ENCODE results near the gene PDXP.

DNA sequence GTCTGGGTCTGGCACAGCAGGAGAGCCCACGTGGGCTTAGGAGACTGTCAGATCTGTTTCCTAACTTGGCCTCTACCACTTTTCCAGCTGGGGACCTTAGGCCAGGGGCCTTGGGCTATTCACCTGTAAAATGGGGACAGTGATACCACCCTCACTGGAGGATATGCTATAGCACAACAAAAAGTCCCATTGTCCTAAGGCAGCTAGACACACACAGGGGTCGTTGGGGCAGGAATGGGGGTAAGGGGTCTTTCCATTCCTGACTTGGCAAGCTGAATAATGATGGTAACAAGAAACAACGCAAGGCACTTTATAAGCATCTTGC is 21.6 kb upstream of the PDXP start:
- TF ChIP-seq, protein P1, sequence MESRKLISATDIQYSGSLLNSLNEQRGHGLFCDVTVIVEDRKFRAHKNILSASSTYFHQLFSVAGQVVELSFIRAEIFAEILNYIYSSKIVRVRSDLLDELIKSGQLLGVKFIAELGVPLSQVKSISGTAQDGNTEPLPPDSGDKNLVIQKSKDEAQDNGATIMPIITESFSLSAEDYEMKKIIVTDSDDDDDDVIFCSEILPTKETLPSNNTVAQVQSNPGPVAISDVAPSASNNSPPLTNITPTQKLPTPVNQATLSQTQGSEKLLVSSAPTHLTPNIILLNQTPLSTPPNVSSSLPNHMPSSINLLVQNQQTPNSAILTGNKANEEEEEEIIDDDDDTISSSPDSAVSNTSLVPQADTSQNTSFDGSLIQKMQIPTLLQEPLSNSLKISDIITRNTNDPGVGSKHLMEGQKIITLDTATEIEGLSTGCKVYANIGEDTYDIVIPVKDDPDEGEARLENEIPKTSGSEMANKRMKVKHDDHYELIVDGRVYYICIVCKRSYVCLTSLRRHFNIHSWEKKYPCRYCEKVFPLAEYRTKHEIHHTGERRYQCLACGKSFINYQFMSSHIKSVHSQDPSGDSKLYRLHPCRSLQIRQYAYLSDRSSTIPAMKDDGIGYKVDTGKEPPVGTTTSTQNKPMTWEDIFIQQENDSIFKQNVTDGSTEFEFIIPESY (IDR thresholded peaks at IDR 0.05) = no peak
- TF ChIP-seq, protein P2, sequence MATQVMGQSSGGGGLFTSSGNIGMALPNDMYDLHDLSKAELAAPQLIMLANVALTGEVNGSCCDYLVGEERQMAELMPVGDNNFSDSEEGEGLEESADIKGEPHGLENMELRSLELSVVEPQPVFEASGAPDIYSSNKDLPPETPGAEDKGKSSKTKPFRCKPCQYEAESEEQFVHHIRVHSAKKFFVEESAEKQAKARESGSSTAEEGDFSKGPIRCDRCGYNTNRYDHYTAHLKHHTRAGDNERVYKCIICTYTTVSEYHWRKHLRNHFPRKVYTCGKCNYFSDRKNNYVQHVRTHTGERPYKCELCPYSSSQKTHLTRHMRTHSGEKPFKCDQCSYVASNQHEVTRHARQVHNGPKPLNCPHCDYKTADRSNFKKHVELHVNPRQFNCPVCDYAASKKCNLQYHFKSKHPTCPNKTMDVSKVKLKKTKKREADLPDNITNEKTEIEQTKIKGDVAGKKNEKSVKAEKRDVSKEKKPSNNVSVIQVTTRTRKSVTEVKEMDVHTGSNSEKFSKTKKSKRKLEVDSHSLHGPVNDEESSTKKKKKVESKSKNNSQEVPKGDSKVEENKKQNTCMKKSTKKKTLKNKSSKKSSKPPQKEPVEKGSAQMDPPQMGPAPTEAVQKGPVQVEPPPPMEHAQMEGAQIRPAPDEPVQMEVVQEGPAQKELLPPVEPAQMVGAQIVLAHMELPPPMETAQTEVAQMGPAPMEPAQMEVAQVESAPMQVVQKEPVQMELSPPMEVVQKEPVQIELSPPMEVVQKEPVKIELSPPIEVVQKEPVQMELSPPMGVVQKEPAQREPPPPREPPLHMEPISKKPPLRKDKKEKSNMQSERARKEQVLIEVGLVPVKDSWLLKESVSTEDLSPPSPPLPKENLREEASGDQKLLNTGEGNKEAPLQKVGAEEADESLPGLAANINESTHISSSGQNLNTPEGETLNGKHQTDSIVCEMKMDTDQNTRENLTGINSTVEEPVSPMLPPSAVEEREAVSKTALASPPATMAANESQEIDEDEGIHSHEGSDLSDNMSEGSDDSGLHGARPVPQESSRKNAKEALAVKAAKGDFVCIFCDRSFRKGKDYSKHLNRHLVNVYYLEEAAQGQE (IDR thresholded peaks at IDR 0.05) = no peak
- TF ChIP-seq, protein P3, sequence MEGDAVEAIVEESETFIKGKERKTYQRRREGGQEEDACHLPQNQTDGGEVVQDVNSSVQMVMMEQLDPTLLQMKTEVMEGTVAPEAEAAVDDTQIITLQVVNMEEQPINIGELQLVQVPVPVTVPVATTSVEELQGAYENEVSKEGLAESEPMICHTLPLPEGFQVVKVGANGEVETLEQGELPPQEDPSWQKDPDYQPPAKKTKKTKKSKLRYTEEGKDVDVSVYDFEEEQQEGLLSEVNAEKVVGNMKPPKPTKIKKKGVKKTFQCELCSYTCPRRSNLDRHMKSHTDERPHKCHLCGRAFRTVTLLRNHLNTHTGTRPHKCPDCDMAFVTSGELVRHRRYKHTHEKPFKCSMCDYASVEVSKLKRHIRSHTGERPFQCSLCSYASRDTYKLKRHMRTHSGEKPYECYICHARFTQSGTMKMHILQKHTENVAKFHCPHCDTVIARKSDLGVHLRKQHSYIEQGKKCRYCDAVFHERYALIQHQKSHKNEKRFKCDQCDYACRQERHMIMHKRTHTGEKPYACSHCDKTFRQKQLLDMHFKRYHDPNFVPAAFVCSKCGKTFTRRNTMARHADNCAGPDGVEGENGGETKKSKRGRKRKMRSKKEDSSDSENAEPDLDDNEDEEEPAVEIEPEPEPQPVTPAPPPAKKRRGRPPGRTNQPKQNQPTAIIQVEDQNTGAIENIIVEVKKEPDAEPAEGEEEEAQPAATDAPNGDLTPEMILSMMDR (IDR thresholded peaks at IDR 0.05; ENCODE audit: low read depth, low read length, missing input control) = no peak
- TF ChIP-seq SP1 (IDR thresholded peaks at IDR 0.05) = no peak
- TF ChIP-seq, protein P4, sequence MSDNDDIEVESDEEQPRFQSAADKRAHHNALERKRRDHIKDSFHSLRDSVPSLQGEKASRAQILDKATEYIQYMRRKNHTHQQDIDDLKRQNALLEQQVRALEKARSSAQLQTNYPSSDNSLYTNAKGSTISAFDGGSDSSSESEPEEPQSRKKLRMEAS (IDR thresholded peaks at IDR 0.05) = no peak
- TF ChIP-seq, protein P5, sequence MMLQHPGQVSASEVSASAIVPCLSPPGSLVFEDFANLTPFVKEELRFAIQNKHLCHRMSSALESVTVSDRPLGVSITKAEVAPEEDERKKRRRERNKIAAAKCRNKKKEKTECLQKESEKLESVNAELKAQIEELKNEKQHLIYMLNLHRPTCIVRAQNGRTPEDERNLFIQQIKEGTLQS (IDR thresholded peaks at IDR 0.05) = no peak
- no peak for TF ChIP-seq RAD21 (IDR thresholded peaks at IDR 0.05)
- no peak for TF ChIP-seq YY1 (IDR thresholded peaks at IDR 0.05)
- TF ChIP-seq RXRA (IDR thresholded peaks at IDR 0.05) = no peak
- no peak for TF ChIP-seq EGR1 (IDR thresholded peaks at IDR 0.05; ENCODE audit: low read depth in 2 of 2)
- TF ChIP-seq JUND (IDR thresholded peaks at IDR 0.05) = no peak
- no peak for TF ChIP-seq FOXA1 (IDR thresholded peaks at IDR 0.05)
- no peak for TF ChIP-seq TAF1 (conservative IDR thresholded peaks at IDR 0.05)

Data from liver (tissue), 3 donors.